SK-N-SH (cell line): ENCODE results near the gene DIAPH2. TPM values are rescaled to one million over a fixed set of nuclear protein-coding genes. Genes with fewer than 3 reads are reported as not detected.
A peak's percentile ranks its signal among the peaks of the same experiment; 100 is the strongest.

Experiments used
- CTCF ChIA-PET: fragments of 300-600, 350-600 bp; formaldehyde crosslinking; extraction: SDS; loops from one replicate; lab custom pipeline; 2021; lab: Yijun Ruan, JAX
- POLR2A ChIA-PET: fragments of 350-600 bp; sonication (Branson Sonifier 250); formaldehyde crosslinking; extraction: SDS; loops from one replicate; lab custom pipeline; 2020; ENCODE audit warnings: antibody characterized with exemption, inconsistent platforms; lab: Yijun Ruan, JAX
- DNase-seq: peaks from one replicate; pipeline ENCODE4 v3.0.0; 2012
- H2AFZ ChIP-seq: fragments of 200-600 bp; sonication (generic); 2 replicates; pipeline ENCODE4 v1.8.1; 2016; ENCODE audit warnings: antibody characterized with exemption, mild to moderate bottlenecking, low read depth
- H3F3A ChIP-seq: fragments of 200-600 bp; sonication (generic); replicated peaks from 2 replicates; pipeline ENCODE3; 2016; ENCODE audit warnings: antibody characterized with exemption, mild to moderate bottlenecking; ENCODE audit not compliant: insufficient read depth
- H3K27ac ChIP-seq, 2 experiments: fragments of 200-500 bp in 1 of 2; fragments of 200-600 bp in 1 of 2; sonication (Bioruptor generic) in 1 of 2; sonication (generic), shearing (Covaris generic) in 1 of 2; 2 replicates each; pipeline versions ENCODE4 v1.5.1 to v1.6.1; 2014 to 2016; ENCODE audit warnings: low read depth in 2 of 2, inconsistent platforms in 1 of 2, low read length in 1 of 2, mild to moderate bottlenecking in 1 of 2, mixed read lengths in 1 of 2
- H3K27me3 ChIP-seq: fragments of 200-600 bp; sonication (generic), shearing (Covaris generic); 2 replicates; pipeline ENCODE4 v1.6.1; 2016; ENCODE audit warnings: mixed run types; ENCODE audit not compliant: insufficient read depth
- H3K36me3 ChIP-seq, 2 experiments: fragments of 200-500 bp in 1 of 2; fragments of 200-600 bp in 1 of 2; sonication (Bioruptor generic) in 1 of 2; sonication (generic) in 1 of 2; replicated peaks in 1 of 2; 2 replicates each; pipeline versions ENCODE3 to v1.5.1; 2014 to 2016; ENCODE audit warnings: low read length in 1 of 2, mild to moderate bottlenecking in 1 of 2; ENCODE audit not compliant: insufficient read depth in 2 of 2, control insufficient read depth in 1 of 2
- H3K4me1 ChIP-seq, 2 experiments: fragments of 200-500 bp in 1 of 2; fragments of 200-600 bp in 1 of 2; sonication (Bioruptor generic) in 1 of 2; sonication (generic), shearing (Covaris generic) in 1 of 2; 2 replicates each; pipeline versions ENCODE4 v1.5.1 to v1.6.1; 2014 to 2016; ENCODE audit warnings: low read depth in 1 of 2, low read length in 1 of 2, mixed run types in 1 of 2; ENCODE audit not compliant: insufficient read depth in 2 of 2, control insufficient read depth in 1 of 2
- H3K4me2 ChIP-seq: fragments of 200-600 bp; sonication (generic), shearing (Covaris generic); 2 replicates; pipeline ENCODE4 v1.6.1; 2017; ENCODE audit warnings: mixed run types
- H3K4me3 ChIP-seq, 2 experiments: fragments of 200-500 bp in 1 of 2; fragments of 200-600 bp in 1 of 2; sonication (Bioruptor generic) in 1 of 2; sonication (generic), shearing (Covaris generic) in 1 of 2; 2 replicates each; pipeline versions ENCODE4 v1.5.1 to v1.8.1; 2014 to 2016; ENCODE audit warnings: low read depth in 2 of 2, inconsistent platforms in 1 of 2, low read length in 1 of 2, mild to moderate bottlenecking in 1 of 2, mixed read lengths in 1 of 2, moderate library complexity in 1 of 2
- H3K79me2 ChIP-seq: fragments of 200-600 bp; sonication (generic); 2 replicates; pipeline ENCODE4 v1.8.1; 2017; ENCODE audit warnings: mild to moderate bottlenecking; ENCODE audit not compliant: insufficient read depth
- H3K9ac ChIP-seq: fragments of 200-600 bp; sonication (generic); 2 replicates; pipeline ENCODE4 v1.6.1; 2017; ENCODE audit warnings: mixed run types
- H3K9me2 ChIP-seq: fragments of 200-600 bp; sonication (generic); 2 replicates; pipeline ENCODE4 v1.6.1; 2017; ENCODE audit warnings: mixed run types
- H3K9me3 ChIP-seq: fragments of 200-600 bp; sonication (generic); 2 replicates; pipeline ENCODE4 v1.6.1; 2017; ENCODE audit warnings: mixed run types, mild to moderate bottlenecking, moderate library complexity
- H4K20me1 ChIP-seq: fragments of 200-600 bp; sonication (generic); 2 replicates; pipeline ENCODE4 v1.6.1; 2017; ENCODE audit warnings: mild to moderate bottlenecking, mixed run types; ENCODE audit not compliant: insufficient read depth
- CHD2 ChIP-seq: fragments of 150-350 bp; IDR thresholded peaks from 2 replicates; pipeline ENCODE4 v1.6.1; 2018; ENCODE audit warnings: low read length; ENCODE audit not compliant: partially characterized antibody
- EP300 ChIP-seq, 2 experiments: IDR thresholded peaks; 2 replicates each; pipeline versions ENCODE4 v1.4.0 to v1.6.1; 2012; ENCODE audit warnings: borderline replicate concordance in 1 of 2, low read depth in 1 of 2, low read length in 1 of 2
- FOSL2 ChIP-seq: IDR thresholded peaks from 2 replicates; pipeline ENCODE4 v1.4.0; 2012; ENCODE audit warnings: low read depth, mild to moderate bottlenecking, moderate library complexity, borderline replicate concordance
- GATA2 ChIP-seq: sonication (generic); formaldehyde crosslinking; IDR thresholded peaks from 2 replicates; pipeline ENCODE4 v1.5.0; 2020; ENCODE audit warnings: mild to moderate bottlenecking, missing genetic modification reagents
- MAX ChIP-seq: IDR thresholded peaks from 2 replicates; pipeline ENCODE4 v1.4.0; 2012; ENCODE audit warnings: low read depth
- MXI1 ChIP-seq: IDR thresholded peaks from 2 replicates; pipeline ENCODE4 v1.6.1; 2012; ENCODE audit warnings: mild to moderate bottlenecking, low read depth, low read length, improper control_type of control experiment
- NFIC ChIP-seq: IDR thresholded peaks from 2 replicates; pipeline ENCODE4 v1.4.0; 2012; ENCODE audit warnings: borderline replicate concordance
- NRF1 ChIP-seq: IDR thresholded peaks from 2 replicates; pipeline ENCODE4 v1.6.1; 2012; ENCODE audit warnings: low read depth, mild to moderate bottlenecking, low read length
- PBX3 ChIP-seq: IDR thresholded peaks from 2 replicates; pipeline ENCODE4; 2012
- RAD21 ChIP-seq: IDR thresholded peaks from 2 replicates; pipeline ENCODE4 v1.6.1; 2012; ENCODE audit warnings: mild to moderate bottlenecking, low read length
- RCOR1 ChIP-seq: fragments of 150-350 bp; IDR thresholded peaks from 2 replicates; pipeline ENCODE4 v1.6.1; 2017; ENCODE audit warnings: antibody characterized with exemption, low read length
- RFX5 ChIP-seq: IDR thresholded peaks from 2 replicates; pipeline ENCODE4 v1.6.1; 2012; ENCODE audit warnings: mild to moderate bottlenecking, improper control_type of control experiment, low read length
- SMC3 ChIP-seq: IDR thresholded peaks from 2 replicates; pipeline ENCODE4 v1.6.1; 2012; ENCODE audit warnings: low read depth, low read length, improper control_type of control experiment
- TCF12 ChIP-seq: IDR thresholded peaks from 2 replicates; pipeline ENCODE4 v1.4.0; 2012
- YY1 ChIP-seq: IDR thresholded peaks from 2 replicates; pipeline ENCODE4 v1.4.0; 2012; ENCODE audit warnings: low read depth, mild to moderate bottlenecking
- WGBS: methylation state at CpG from one replicate; pipeline ENCODE4 v1.1.6; 2017; ENCODE audit warnings: low lambda C conversion rate; 5-methylcytosine and 5-hydroxymethylcytosine counted together
- polyA plus RNA-seq, 3 experiments: library from polyadenylated mRNA; depleted of rRNA; stranded (reverse); fragments of >200 nt; gene quantifications; 2 replicates each; pipeline ENCODE4 v1.2.3, GENCODE V29; 2012

The DIAPH2 gene
- polyA plus RNA-seq, 1 of the 3 experiments (the other 2 are of a cell fraction) = 1.1 TPM

- Histone ChIP-seq H3K4me2 (no peak overlapping the region), H3K4me3 (no peak overlapping the region), H3F3A (no peaks in the 10 kb centered on the region), H3K36me3 (no peaks in the 10 kb centered on the region), H3K9ac (no peak overlapping the region), H3K79me2 (no peaks in the 10 kb centered on the region), H4K20me1 (no peaks in the 10 kb centered on the region), H3K4me1 (no peaks in the 10 kb centered on the region), H3K27ac (no peak overlapping the region), H3K27me3 (no peaks in the 10 kb centered on the region), H2AFZ (no peak overlapping the region), H3K9me3 (no peaks in the 10 kb centered on the region), H3K9me2 (no peaks in the 10 kb centered on the region)
- no peak for DNase-seq
- WGBS = 49% methylated on average over 2 of the region's 2 CpGs
- no peak for TF ChIP-seq CHD2
- TF ChIP-seq MAX = no peak
- TF ChIP-seq EP300 (IDR thresholded peaks at IDR 0.05; ENCODE audit: borderline replicate concordance in 1 of 2, low read depth in 1 of 2, low read length in 1 of 2) = no peak
- TF ChIP-seq SMC3 = no peak
- no peak for TF ChIP-seq NRF1
- TF ChIP-seq GATA2 (CRISPR knock-in tag) = no peak
- TF ChIP-seq FOSL2 = no peak
- TF ChIP-seq NFIC = no peak
- TF ChIP-seq TCF12 = no peak
- TF ChIP-seq RAD21 = no peak
- TF ChIP-seq PBX3 = no peak
- no peak for TF ChIP-seq YY1
- no peak for TF ChIP-seq RCOR1
- TF ChIP-seq RFX5 = no peak
- TF ChIP-seq MXI1 = no peak
- ChIA-PET POLR2A (no interaction called here), CTCF (no interaction called here)
Measured at GRCh38 chrX:97326456-97326855, 641.8 kb downstream of the DIAPH2 start.

GRCh38 chrX:97328853-97329390, 644.3 kb downstream of the DIAPH2 start:
- Histone ChIP-seq H3K27me3 (no peaks in the 10 kb centered on the region), H3K36me3 (no peaks in the 10 kb centered on the region), H3K4me2 (no peak overlapping the region), H3F3A (no peaks in the 10 kb centered on the region), H4K20me1 (no peaks in the 10 kb centered on the region), H3K9me3 (no peaks in the 10 kb centered on the region), H3K27ac (no peak overlapping the region), H3K9ac (no peak overlapping the region), H3K9me2 (no peaks in the 10 kb centered on the region), H3K79me2 (no peaks in the 10 kb centered on the region), H3K4me3 (no peak overlapping the region), H2AFZ (no peak overlapping the region), H3K4me1 (no peaks in the 10 kb centered on the region)
- DNase-seq = peak; percentile 20
- ChIA-PET POLR2A (no interaction called here), CTCF (no interaction called here)
- TF ChIP-seq TCF12 (peak; percentile 42; the same call in 1 of the 2 replicates), PBX3 (peak; percentile 26; the same call in 1 of the 2 replicates), NRF1 (no peak)
- 40% methylated on average over 1 of the region's 1 CpG for WGBS
